ENCODE measurements around the gene NEUROD1.

Gene NEUROD1

DNA sequence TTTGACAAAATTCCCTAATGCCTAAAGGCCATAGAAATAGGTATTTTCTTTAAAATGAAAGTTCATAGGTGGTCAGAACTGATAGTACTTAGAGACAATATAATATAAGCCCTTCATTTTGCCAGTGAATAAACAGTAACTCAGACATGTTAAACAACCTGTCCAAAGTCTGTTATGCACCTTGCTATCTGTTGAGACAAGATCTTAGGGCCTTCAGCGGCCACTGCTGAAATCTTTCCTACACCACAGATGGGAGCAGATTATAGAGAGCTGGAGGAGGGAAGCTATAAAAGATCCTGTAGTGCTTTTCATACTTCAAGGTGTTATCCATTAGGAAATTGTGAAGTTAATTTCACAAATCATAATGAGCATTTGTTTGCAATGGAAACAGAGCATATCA, 37.2 kb downstream of the NEUROD1 start:
- DNase-seq (ENCODE audit: low read depth in 2 of 2) = no peak

DNA sequence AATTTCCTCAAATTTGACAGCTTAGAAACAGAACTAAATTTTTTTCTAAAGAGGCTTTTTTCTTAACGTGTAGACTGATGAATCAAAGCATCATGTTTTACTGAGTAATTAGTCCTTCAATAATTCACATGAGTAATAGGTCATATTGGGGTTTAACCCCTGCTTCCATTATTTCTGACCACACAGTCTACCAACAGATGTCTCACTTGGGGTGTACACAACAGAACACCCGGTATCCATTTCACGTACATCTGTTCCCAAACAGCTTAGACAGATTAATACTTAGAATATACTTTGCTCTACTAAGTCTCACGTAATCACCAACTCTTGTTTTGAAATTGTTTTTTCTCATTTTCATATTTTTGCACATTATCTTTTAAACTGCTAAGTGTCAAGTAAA, 38.2 kb downstream of the NEUROD1 start:
- no peak for DNase-seq (ENCODE audit: low read depth in 2 of 2)

DNA sequence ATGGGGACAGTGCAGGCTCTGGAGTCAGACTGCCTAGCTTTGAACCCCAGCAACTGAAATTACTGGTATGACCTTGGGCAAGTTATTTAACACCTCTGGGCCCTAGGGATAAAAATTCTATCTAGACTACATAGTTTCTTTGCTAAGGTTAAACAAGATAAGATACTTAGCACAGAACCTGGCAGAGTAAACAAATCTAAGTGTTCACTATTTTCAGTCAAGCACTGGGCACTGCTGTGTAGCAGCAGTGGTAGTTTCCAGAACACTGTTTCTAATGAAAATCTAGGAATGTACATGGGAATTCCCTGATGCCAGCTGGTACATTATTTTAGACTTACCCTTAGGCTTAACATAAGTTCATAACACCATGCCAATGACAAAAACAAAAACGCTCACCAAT, 40.6 kb downstream of the NEUROD1 start:
- DNase-seq (ENCODE audit: low read depth in 2 of 2) = no peak

DNA sequence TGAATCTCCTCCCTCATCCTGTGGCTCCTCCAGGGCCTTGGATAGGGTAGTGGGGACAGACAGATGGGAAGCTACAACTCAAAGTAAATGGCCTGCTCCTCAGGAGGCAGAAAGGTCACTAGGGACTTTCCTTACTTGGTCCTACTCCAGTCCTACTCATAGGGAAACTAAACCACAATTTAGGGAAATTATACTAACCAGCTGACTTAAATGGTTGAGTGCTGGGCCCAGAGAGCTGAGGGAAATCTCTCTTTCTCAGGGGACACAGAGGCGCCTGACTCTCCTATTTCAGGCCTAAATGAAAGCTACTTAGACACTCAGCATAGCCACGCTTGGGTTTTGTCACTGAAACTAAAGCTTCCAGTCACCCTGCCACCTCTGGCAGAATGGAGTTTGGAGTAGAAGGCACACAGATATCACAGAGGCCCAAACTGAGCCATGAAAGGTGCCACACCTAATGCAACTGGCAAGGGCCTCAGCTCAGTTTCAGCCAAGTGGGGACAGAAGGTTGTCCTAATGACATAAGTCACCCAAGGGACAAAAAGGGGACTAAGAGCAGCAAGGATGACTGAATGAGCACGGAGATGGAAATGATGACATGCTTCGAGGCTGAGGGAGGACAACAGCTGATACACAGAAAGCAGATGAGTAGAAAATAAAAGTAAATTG, 47.5 kb downstream of the NEUROD1 start:
- DNase-seq (ENCODE audit: low read depth in 2 of 2) = no peak

DNA sequence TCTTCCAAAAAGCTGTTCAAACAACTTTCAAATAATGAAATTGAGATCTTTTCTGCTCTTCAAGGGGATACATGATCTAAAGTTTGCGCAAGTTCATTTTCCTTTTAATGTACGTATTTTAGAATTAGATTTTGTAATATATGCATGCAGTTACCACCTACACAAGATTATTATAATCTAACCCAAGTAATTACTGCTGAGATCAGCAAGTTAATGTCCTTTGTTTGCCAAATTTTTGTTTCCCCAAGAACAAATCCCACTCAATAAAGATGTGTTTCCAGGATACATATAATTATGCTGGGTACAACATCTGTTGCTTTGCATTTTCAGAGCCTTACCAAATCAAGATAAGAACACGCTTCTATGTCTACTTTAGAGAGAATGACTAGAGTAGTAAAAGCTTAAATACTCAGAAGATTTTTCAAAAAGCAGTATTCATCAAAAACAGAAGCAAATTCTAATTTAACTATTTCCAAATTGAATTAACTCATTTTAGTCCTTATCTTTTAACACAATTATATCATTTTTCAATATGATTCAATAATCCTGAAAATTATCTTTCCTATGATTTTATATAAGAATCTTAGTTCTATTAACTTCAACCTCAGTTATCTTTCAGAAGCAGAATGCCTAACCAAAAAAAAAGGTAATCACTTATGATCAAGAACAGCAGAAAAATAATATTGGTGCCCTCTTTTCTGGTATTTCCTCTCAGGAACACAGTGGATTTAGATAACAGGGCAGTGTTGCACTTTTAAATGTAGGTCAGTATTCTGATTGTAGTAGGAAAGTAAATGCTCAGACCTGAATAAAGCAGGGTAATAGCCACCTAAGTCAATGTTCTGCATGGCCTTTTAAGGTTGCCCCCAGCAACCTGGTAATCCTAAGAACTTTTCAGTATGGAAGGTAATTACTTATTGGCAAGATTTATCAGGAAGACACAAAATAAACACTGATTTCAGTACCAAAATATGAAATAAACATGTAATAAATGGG, 51.4 kb downstream of the NEUROD1 start:
- no peak for DNase-seq (ENCODE audit: low read depth in 2 of 2)

DNA sequence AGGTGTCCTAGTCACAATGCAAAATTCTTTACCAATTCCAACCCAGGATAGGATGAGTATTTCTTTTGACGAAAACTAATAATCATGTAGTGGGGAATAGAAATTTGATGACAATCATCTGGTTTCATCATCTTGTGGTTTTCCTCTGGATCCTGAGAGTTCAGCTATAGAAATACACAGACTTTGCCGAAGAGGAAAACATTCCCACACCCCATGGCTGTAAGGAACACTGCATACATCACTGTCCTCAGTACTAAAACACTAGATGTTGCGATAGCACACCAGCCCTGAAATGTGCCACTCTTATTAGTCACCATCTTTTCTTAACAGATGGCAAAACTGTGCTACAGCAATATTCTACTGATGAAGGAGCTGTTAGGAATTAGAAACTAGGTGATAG, 52.8 kb downstream of the NEUROD1 start:
- no peak for DNase-seq (ENCODE audit: low read depth in 2 of 2)

DNA sequence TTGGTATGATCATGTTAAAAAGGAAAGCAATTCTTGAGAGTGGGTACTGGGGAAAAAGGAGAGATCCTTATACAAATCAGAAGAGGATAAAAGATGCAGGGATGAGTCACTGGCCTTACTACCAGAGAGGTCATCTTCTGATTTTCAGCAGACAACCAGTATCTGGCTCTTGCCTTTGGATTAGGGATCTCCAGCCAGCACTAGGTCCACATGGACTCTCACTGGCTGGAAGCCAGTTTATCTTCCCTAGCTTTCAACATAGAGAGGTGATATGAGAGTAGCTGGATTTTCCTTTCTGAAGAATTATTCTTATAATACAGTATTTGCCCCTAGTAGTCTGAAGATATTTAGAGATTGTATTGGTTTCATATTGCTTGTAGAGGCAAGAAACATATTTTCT, 53.6 kb downstream of the NEUROD1 start:
- no peak for DNase-seq (ENCODE audit: low read depth in 2 of 2)
